HG03565 (cell line): ENCODE data around the gene HLA-DQB2.
"Not testable (repeated sequence)": the region's sequence is repeated elsewhere in the genome, so short reads cannot be mapped to it uniquely, and the experiment has no call there.

Experiments used
- ATAC-seq: cut with Tn5 transposase; IDR thresholded peaks from one replicate; pipeline ENCODE4 v1.9.1; 2021; ENCODE audit warnings: mild to moderate bottlenecking, moderate library complexity; ENCODE audit not compliant: unreplicated experiment

HLA-DQB2 gene

GRCh38 chr6:32745649-32746048, 17.7 kb downstream of the HLA-DQB2 start:
- ATAC-seq, result not testable (repeated sequence)

- no peak for ATAC-seq
Measured at GRCh38 chr6:32744776-32745175, 18.6 kb downstream of the HLA-DQB2 start.

- ATAC-seq, result no peak
Measured at GRCh38 chr6:32742374-32742773, 21.0 kb downstream of the HLA-DQB2 start.

- peak; percentile 53 for ATAC-seq
Measured at GRCh38 chr6:32741031-32741960, 22.0 kb downstream of the HLA-DQB2 start, which contains the start of gene HLA-DQA2. Gene HLA-DQA2, plus strand, starts transcription at chr6:32741391. Its CDS starts 53 bp downstream, at chr6:32741444.

GRCh38 chr6:32738126-32738525, 25.2 kb downstream of the HLA-DQB2 start:
- ATAC-seq, result no peak

GRCh38 chr6:32718879-32719278, 44.5 kb downstream of the HLA-DQB2 start:
- ATAC-seq, result no peak

GRCh38 chr6:32716396-32716795, 46.9 kb downstream of the HLA-DQB2 start:
- ATAC-seq, result no peak

GRCh38 chr6:32713241-32713640, 50.1 kb downstream of the HLA-DQB2 start:
- ATAC-seq, result no peak

GRCh38 chr6:32709625-32710024, 53.7 kb downstream of the HLA-DQB2 start:
- no peak for ATAC-seq
